Skeletal muscle satellite cell (primary cell): Measurements from ENCODE around the gene IRAK4.

ENCODE experiments used
- H3K27me3 ChIP-seq: 2 replicates; pipeline ENCODE4 v1.7.0; 2013; ENCODE audit warnings: low read length; ENCODE audit not compliant: control insufficient read depth, insufficient read depth
- H3K36me3 ChIP-seq: 2 replicates; pipeline ENCODE4 v1.7.0; 2013; ENCODE audit warnings: mild to moderate bottlenecking, control low read depth, low read length; ENCODE audit not compliant: insufficient read depth
- H3K4me1 ChIP-seq: 2 replicates; pipeline ENCODE4 v1.7.0; 2013; ENCODE audit warnings: low read length; ENCODE audit not compliant: control insufficient read depth, insufficient read depth
- H3K4me2 ChIP-seq: 2 replicates; pipeline ENCODE4 v1.7.0; 2013; ENCODE audit warnings: mild to moderate bottlenecking, low read length
- H3K4me3 ChIP-seq: 2 replicates; pipeline ENCODE4 v1.7.0; 2013; ENCODE audit warnings: low read length
- H3K9ac ChIP-seq: 2 replicates; pipeline ENCODE4 v1.7.0; 2013; ENCODE audit warnings: mild to moderate bottlenecking, low read depth, low read length, moderate library complexity
- H3K9me3 ChIP-seq: replicated peaks from 2 replicates; pipeline ENCODE4 v1.7.0; 2013; ENCODE audit warnings: mild to moderate bottlenecking, control low read depth, low read length

IRAK4 gene

DNA sequence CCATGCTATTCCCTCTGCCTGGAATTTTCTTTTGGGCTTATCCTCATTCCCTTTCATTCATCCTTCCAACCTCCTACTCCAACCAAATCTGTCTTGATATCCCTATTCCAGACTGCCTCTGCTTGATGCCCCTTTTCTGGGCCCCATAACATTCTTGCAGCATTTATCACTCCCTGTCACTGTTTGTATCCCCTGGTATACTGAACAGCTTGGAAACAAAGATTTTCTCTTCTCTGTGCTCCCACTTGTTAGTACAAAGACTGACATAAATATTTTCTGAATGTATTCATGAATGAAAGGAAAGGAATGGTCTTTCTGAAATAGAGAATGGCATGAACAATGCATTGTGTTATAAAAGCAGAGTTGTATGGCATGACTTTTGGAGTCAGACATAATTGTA is 7.5 kb downstream of the IRAK4 start:
- Histone ChIP-seq H3K4me1 (peaks cover 4% of the 10 kb centered on the region), H3K4me3 (no peak overlapping the region), H3K36me3 (peaks cover 11% of the 10 kb centered on the region), H3K4me2 (no peak overlapping the region), H3K9me3 (no peaks in the 10 kb centered on the region), H3K9ac (no peak overlapping the region), H3K27me3 (no peaks in the 10 kb centered on the region)

DNA sequence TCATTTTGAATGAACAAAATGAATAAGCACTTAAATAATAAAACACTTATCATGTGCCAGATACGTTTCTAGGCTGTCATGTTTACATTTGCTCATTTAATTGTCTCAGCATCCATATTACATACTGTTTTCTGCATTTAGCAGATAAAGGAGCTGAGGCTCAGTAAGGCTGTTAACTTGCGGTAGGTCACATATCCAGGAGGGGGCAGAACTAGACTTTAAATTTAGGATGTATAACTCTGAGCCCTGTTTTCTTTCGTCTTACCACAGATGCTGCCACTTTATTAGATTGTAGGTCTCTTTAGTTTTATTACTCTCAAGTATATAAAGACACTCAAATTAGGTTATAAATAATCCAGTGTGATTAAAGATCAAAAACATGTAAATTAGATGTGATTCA is 17.7 kb downstream of the IRAK4 start:
- no peak overlapping the region for H3K4me2 ChIP-seq
- H3K4me3 ChIP-seq, result no peak overlapping the region
- H3K27me3 ChIP-seq, result no peaks in the 10 kb centered on the region
- no peaks in the 10 kb centered on the region for H3K9me3 ChIP-seq
- H3K4me1 ChIP-seq, result no peaks in the 10 kb centered on the region
- no peak overlapping the region for H3K9ac ChIP-seq
- peaks cover 16% of the 10 kb centered on the region for H3K36me3 ChIP-seq

DNA sequence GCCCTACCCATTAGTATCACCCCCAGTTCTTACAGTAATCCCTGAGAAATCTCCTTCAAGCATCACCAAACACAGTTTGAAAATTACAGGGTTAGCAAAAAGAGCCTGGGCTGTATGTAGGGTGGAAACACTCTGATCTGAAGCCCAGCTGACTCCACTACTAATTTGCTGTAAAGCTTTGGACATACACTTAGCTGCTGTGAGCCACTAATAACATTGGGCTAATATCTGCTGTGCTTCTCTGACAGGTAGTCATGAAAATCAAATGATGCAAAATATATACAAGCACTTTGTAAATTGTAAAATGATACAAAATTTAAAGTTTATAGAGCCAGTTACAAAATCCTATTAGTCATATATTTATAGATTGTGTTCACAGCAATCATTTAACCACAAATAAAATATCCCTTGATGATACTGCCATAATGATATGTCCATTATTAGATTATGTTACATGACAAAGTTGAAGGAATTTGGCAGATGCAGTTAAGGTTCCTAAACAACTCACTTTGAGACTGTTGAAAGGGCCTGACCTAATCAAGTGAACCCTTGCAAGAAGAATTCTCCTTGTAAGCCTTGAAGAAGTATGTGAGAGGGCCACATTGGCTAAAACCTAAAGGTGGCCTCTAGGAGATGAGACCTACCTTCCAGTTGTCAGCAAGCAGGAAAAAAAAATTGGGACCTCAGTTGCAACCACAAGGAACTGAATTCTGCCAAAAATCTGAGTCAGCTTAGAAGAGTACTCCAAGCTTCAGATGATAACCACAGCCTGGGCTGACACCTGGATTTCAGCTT is 28.3 kb downstream of the IRAK4 start:
- Histone ChIP-seq H3K4me1 (peaks cover 12% of the 10 kb centered on the region), H3K36me3 (peaks cover 12% of the 10 kb centered on the region), H3K9ac (no peak overlapping the region), H3K9me3 (no peaks in the 10 kb centered on the region), H3K4me3 (no peak overlapping the region), H3K4me2 (peak overlapping the region; percentile 13), H3K27me3 (no peaks in the 10 kb centered on the region)

DNA sequence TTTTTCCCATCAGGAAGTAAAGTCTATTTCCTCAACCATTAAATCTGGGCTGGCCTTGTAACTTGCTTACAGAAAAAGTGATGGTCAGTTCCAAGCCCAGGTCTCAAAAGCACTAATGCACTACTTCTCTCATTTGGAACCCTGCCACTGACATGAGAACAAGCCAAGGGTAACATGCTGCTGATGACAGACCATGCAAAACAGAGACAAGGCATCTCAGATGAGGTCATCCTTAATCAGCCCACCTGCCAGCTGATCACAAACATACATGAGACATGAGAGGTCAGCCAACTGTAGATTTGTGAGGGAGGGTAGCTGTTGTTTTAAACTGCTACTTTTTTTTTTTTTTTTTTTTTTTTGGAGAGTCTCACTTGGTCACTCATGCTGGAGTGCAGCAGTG is 31.2 kb downstream of the IRAK4 start:
- Histone ChIP-seq H3K9ac (no peak overlapping the region), H3K9me3 (no peaks in the 10 kb centered on the region), H3K27me3 (no peaks in the 10 kb centered on the region), H3K4me1 (peaks cover 12% of the 10 kb centered on the region), H3K4me3 (no peak overlapping the region), H3K4me2 (no peak overlapping the region), H3K36me3 (peaks cover 9% of the 10 kb centered on the region)

DNA sequence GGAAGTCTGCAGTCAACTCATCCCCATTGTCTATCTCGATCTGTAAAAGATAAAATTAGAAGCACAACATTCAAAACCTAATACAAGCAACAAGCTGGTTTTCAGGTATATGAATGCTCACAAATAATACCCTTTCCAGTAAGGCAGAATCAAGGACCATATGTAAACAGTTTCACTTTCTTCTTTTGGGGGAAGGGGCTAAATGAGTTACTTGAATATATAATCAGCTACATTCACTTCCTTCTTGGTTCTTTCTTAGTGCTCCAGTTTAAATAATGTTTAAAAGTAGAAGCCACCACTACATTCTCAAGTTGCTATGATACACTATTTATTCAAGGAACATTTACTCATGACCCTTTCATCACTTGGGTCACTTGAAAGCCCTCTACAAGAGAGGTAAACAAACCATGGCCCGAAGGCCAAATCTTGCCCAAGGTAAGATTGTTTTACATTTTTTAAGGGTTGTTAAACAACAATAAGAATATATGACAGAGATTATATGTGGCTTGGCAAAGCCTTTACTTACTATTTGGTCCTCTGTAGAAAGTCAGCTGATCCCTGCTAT is 37.0 kb downstream of the IRAK4 start:
- Histone ChIP-seq H3K4me3 (no peak overlapping the region), H3K9me3 (no peaks in the 10 kb centered on the region), H3K4me2 (no peak overlapping the region), H3K27me3 (no peaks in the 10 kb centered on the region), H3K36me3 (peaks cover 56% of the 10 kb centered on the region), H3K4me1 (no peaks in the 10 kb centered on the region), H3K9ac (no peak overlapping the region)

- Histone ChIP-seq H3K36me3 (peaks cover 70% of the 10 kb centered on the region), H3K4me3 (no peak overlapping the region), H3K4me2 (no peak overlapping the region), H3K9ac (no peak overlapping the region), H3K27me3 (no peaks in the 10 kb centered on the region), H3K9me3 (no peaks in the 10 kb centered on the region), H3K4me1 (no peaks in the 10 kb centered on the region)
These were observed 38.9 kb downstream of the IRAK4 start for GRCh38 chr12:43797561-43798217.

DNA sequence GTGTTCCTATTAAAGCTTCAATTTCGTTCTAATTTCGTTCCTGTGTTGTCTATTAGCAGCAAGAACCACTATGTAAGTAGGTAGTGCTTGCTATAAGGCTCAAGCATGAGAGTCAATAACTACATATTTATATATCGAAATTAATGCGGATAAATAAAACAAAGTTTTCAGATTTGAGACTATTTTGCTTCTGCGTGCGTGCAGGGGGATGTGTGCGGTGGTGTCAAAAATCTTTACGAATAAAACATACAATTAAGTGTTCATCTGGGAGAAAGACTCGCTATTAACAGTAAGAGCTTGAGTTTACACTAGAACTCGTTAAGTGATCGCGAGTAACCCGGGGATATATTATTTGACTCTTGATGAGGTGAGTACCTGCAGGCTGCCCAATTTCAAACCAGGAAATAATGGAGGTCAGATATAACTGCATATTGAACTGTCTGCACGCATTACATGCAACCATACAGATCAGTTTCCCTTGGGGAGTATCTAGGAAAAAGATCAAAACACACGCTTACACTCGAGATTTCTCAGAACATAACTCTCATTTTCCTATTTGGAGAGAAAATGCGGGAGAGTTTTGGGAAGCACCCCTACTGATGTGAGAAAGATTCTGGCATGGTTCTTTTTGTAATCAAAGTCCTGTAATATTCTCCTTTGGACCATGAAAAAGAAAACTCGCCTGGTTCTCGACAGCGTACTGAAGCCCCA is 46.6 kb downstream of the IRAK4 start:
- Histone ChIP-seq H3K9me3 (no peaks in the 10 kb centered on the region), H3K27me3 (no peaks in the 10 kb centered on the region), H3K9ac (peak overlapping the region; percentile 98), H3K4me2 (peak overlapping the region; percentile 89), H3K4me1 (peaks cover 19% of the 10 kb centered on the region), H3K4me3 (peak overlapping the region; percentile 96), H3K36me3 (peaks cover 18% of the 10 kb centered on the region)

DNA sequence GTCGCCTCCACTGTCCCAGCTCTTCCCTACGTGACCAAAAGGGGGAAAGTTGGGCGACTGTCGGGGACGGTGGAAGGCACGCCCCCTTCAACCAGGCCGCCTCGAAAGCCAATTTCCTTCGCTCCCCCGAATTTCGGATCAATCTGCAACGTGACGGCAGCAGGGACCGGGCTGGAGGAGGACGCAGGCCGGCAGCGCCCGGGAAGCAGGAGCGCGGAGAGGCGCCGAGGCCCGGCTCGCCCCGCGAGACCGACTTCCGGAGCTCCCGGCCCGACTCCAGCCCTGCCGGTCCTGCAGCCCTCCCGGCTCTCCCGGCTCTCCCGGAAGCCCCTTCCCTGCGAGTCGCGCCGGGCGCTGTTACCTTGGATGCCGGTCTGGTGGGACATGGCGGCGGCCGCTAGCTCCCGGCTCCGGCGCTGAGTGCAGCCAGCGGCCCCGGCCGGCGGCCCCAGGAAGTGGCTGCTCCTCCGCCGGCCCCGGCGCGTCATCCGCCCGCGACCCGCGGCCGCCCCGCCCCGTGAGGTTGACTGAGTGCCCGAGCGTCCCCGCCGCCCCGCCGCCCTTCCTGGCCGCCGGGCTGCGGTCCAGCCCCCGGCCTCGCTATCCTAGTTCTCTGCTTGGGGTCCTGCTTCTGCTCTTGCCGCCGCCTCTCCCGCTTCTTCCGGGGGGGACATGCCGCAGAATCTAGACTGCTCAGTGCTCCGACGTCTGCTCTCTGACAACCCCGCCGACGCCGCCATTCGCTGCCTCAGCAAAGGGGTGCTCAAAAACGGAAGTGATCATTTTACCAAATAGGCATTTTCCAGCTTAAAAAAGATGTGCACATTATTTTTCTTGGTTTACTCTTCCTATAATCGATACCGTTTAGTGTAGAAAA is 47.3 kb downstream of the IRAK4 start, which contains the start of gene TWF1:
Gene TWF1 (minus strand): TSS at position 458 of the 877 bp plus-strand sequence. CDS start 72 bp downstream, at position 386.
- peak within 1 kb of the TSS; percentile 97 for H3K4me2 ChIP-seq
- peak within 1 kb of the TSS; percentile 96 for H3K4me3 ChIP-seq
- peak within 1 kb of the TSS; percentile 98 for H3K9ac ChIP-seq
- peaks cover 19% of the 10 kb centered on the region for H3K4me1 ChIP-seq
- no peaks in the 10 kb centered on the region for H3K27me3 ChIP-seq
- no peaks in the 10 kb centered on the region for H3K9me3 ChIP-seq
- peaks cover 11% of the 10 kb centered on the region for H3K36me3 ChIP-seq

GRCh38 chr12:43806737-43807072 is 48.0 kb downstream of the IRAK4 start:
- Histone ChIP-seq H3K4me1 (peaks cover 19% of the 10 kb centered on the region), H3K4me2 (peak overlapping the region; percentile 97), H3K27me3 (no peaks in the 10 kb centered on the region), H3K9ac (peak overlapping the region; percentile 98), H3K9me3 (no peaks in the 10 kb centered on the region), H3K36me3 (peaks cover 5% of the 10 kb centered on the region), H3K4me3 (peak overlapping the region; percentile 96)

- H3K36me3 ChIP-seq, result no peaks in the 10 kb centered on the region
- no peaks in the 10 kb centered on the region for H3K27me3 ChIP-seq
- H3K9me3 ChIP-seq, result no peaks in the 10 kb centered on the region
- H3K4me1 ChIP-seq, result peaks cover 19% of the 10 kb centered on the region
- peak overlapping the region; percentile 98 for H3K9ac ChIP-seq
- H3K4me2 ChIP-seq, result peak overlapping the region; percentile 97
- no peak overlapping the region for H3K4me3 ChIP-seq
These were observed 48.6 kb downstream of the IRAK4 start for GRCh38 chr12:43807386-43807785.
